ENCODE data around the gene TMEM63C. TPM values are rescaled to one million over a fixed set of nuclear protein-coding genes. Genes with fewer than 3 reads are reported as not detected.

The TMEM63C gene
- total and polyA plus RNA-seq, 2 experiments from 2014 or later: 0.36 to 1.1 TPM

DNA sequence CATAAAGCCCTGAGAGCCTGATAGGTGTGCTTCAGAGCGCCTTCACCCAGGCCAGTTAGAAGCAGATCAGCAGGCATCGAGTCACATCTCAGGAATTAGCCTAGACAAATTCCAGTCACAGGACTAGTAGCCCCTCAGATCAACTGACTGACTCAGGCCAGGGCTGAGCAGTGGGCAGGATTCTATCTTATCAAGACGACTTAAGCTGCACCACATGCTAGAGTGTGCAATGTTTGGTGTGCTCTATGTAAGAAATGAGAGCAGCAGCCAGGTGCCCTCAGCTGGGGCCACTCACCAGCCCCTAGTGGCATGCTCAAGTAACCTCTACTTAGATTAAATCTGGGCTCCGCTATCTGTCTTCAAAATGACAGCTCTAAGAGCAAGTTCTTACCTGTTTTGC lies 109.1 kb downstream of the TMEM63C start:
- no peak for DNase-seq (ENCODE audit: low read depth in 1 of 2, low spot score in 1 of 2)

DNA sequence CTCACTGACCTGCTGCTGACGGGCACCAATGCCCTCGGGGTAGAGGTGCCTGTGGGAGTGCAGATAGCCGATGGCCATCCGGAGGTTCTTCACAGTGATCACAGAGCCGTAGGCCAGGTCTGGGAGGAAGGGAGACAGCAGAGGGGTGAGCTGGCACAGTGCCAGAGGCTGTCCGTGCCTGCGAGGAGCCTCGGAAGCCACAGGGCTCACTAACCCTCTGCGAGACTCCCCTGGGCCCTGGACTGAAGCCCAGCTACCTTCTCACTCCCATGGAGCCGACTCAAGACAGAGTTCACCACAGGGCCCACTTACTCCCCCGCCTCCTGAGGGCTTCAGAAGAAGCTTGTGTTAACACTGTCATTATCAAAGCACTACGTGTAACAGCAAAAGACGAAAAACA lies 114.6 kb downstream of the TMEM63C start:
- TF ChIP-seq, protein P1, sequence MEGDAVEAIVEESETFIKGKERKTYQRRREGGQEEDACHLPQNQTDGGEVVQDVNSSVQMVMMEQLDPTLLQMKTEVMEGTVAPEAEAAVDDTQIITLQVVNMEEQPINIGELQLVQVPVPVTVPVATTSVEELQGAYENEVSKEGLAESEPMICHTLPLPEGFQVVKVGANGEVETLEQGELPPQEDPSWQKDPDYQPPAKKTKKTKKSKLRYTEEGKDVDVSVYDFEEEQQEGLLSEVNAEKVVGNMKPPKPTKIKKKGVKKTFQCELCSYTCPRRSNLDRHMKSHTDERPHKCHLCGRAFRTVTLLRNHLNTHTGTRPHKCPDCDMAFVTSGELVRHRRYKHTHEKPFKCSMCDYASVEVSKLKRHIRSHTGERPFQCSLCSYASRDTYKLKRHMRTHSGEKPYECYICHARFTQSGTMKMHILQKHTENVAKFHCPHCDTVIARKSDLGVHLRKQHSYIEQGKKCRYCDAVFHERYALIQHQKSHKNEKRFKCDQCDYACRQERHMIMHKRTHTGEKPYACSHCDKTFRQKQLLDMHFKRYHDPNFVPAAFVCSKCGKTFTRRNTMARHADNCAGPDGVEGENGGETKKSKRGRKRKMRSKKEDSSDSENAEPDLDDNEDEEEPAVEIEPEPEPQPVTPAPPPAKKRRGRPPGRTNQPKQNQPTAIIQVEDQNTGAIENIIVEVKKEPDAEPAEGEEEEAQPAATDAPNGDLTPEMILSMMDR (IDR thresholded peaks at IDR 0.05; ENCODE audit: low read depth, low read length): no peak
- H3K36me3 ChIP-seq: peaks cover 17% of the 10 kb centered on the region
- H3K4me1 ChIP-seq (ENCODE audit: low read depth): peaks cover 3% of the 10 kb centered on the region
- DNase-seq (ENCODE audit: low read depth in 1 of 2, low spot score in 1 of 2): peak in 1 of 2 donors; percentile 17
- H3K9me3 ChIP-seq (ENCODE audit: low read depth): no peaks in the 10 kb centered on the region
- H3K4me3 ChIP-seq: no peak overlapping the region
- H3K27ac ChIP-seq: no peak overlapping the region
- no peaks in the 10 kb centered on the region for H3K27me3 ChIP-seq

More for the DNA sequence above, 109.1 kb downstream of the TMEM63C start:
- Histone ChIP-seq H3K4me3 (no peak overlapping the region), H3K27me3 (no peaks in the 10 kb centered on the region), H3K27ac (no peak overlapping the region), H3K9me3 (ENCODE audit: low read depth) (no peaks in the 10 kb centered on the region), H3K36me3 (peaks cover 17% of the 10 kb centered on the region), H3K4me1 (ENCODE audit: low read depth) (no peaks in the 10 kb centered on the region)
- TF ChIP-seq, protein P1 (IDR thresholded peaks at IDR 0.05; ENCODE audit: low read depth, low read length): no peak

DNA sequence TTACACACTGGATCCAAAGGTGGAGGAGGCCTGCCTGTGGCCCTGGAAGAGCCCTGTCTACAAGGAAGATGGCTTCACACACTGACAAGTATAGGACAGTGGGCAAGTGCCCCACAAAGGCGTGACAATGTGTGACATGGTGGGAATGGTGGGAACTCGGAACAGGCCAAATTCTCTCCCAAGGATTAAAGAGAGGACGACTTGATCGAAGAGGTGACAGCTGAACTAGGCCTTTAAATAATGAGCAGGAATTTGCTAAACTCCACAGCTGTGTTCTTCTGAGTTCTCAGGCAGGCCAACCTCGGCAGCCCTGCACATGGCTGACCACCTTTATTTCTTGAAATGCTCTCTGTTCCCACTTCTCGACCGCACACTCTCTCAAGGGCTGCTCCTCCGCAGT lies 115.3 kb downstream of the TMEM63C start:
- peaks cover 17% of the 10 kb centered on the region for H3K36me3 ChIP-seq
- no peak overlapping the region for H3K27ac ChIP-seq
- no peaks in the 10 kb centered on the region for H3K9me3 ChIP-seq (ENCODE audit: low read depth)
- DNase-seq (ENCODE audit: low read depth in 1 of 2, low spot score in 1 of 2): no peak
- H3K4me1 ChIP-seq (ENCODE audit: low read depth): peaks cover 3% of the 10 kb centered on the region
- TF ChIP-seq, protein P1 (IDR thresholded peaks at IDR 0.05; ENCODE audit: low read depth, low read length): no peak
- H3K4me3 ChIP-seq: no peak overlapping the region
- H3K27me3 ChIP-seq: no peaks in the 10 kb centered on the region

DNA sequence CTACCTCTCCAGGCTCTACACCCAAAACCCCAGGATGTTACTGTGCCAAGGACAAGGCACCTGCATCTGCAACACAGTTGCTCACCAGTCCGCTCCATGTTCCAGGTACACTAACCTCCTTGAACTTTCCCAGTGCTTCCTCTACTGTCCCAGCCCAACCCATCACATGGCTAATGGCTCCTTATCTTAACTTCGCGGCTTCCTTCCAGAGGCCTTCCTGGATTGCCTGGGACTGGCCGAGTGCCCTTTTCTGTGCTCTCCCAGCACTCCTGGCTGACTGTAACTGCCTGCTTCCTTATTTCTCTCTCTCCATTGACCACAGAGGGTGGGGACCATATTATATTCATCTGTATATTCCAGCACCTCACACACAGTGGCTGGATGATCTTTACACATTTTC lies 118.2 kb downstream of the TMEM63C start:
- TF ChIP-seq, protein P1 (IDR thresholded peaks at IDR 0.05; ENCODE audit: low read depth, low read length): no peak
- H3K27me3 ChIP-seq: no peaks in the 10 kb centered on the region
- peaks cover 17% of the 10 kb centered on the region for H3K36me3 ChIP-seq

DNA sequence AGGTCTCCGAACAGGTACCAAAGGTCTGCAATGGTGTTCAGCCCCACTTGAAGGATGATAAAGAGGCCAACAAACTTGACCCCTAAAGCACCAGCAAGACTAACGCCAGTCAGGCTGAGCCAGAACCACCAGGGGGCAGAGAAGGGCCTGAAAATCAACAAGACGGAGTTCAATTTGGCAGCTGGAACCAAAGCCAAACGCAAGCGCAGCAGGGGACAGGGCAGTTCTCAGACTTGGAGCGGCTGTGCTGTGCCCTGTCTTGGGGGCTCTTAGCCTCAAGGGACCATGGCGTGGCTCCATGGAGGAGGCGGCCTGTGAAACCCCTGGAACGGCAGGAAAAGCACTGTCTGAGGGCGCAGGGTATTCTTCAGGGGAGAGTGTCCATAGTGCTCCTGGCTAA lies 119.5 kb downstream of the TMEM63C start:
- TF ChIP-seq, protein P1 (IDR thresholded peaks at IDR 0.05; ENCODE audit: low read depth, low read length): peak; percentile 94
- Histone ChIP-seq H3K36me3 (peaks cover 20% of the 10 kb centered on the region), H3K9me3 (ENCODE audit: low read depth) (no peaks in the 10 kb centered on the region), H3K4me3 (no peak overlapping the region), H3K27me3 (no peaks in the 10 kb centered on the region), H3K27ac (no peak overlapping the region), H3K4me1 (ENCODE audit: low read depth) (peaks cover 3% of the 10 kb centered on the region)
- peak; percentile 85 to 89 for DNase-seq (ENCODE audit: low read depth in 1 of 2, low spot score in 1 of 2)

More for the DNA sequence above, 118.2 kb downstream of the TMEM63C start:
- Histone ChIP-seq H3K9me3 (ENCODE audit: low read depth) (no peaks in the 10 kb centered on the region), H3K4me1 (ENCODE audit: low read depth) (peaks cover 3% of the 10 kb centered on the region), H3K4me3 (no peak overlapping the region), H3K27ac (no peak overlapping the region)
- no peak for DNase-seq (ENCODE audit: low read depth in 1 of 2, low spot score in 1 of 2)

DNA sequence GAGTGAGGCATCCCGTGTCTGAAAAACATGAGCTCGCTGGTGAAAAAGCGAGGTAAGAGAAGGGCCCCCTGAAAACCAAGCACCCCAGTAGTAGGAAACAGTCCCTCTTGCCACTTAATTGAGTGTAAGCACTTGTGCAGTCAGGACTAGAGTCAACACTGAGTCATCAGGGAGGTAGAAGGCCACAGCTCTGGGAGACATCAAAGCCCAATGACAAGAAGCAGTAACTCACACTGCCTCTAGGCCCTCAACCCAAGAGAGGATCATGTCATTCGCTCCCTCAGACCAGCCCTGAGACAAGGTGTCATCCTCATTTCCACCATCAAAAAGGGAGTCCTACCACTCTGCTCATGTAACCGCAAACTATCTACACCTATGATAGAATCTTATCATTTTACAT lies 121.3 kb downstream of the TMEM63C start:
- Histone ChIP-seq H3K36me3 (peaks cover 17% of the 10 kb centered on the region), H3K27ac (no peak overlapping the region), H3K9me3 (ENCODE audit: low read depth) (no peaks in the 10 kb centered on the region), H3K4me1 (ENCODE audit: low read depth) (peaks cover 3% of the 10 kb centered on the region), H3K4me3 (no peak overlapping the region), H3K27me3 (no peaks in the 10 kb centered on the region)
- TF ChIP-seq, protein P1 (IDR thresholded peaks at IDR 0.05; ENCODE audit: low read depth, low read length): no peak
- peak in 1 of 2 donors; percentile 16 for DNase-seq (ENCODE audit: low read depth in 1 of 2, low spot score in 1 of 2)
